Activated CD8-positive, alpha-beta T cell treated with anti-CD3 and anti-CD28 coated beads for 36 hours (primary cell): ENCODE data around the gene SLC10A2. TPM values are rescaled to one million over a fixed set of nuclear protein-coding genes. Genes with fewer than 3 reads are reported as not detected.

ENCODE experiments used
- ATAC-seq: fragments of 200-7000 bp; cut with Tn5 transposase; one replicate; pipeline ENCODE4 v1.10.0; 2021; ENCODE audit warnings: mild to moderate bottlenecking, moderate library complexity
- CTCF ChIA-PET: fragments of 350-600 bp; sonication (Branson Sonifier 250); formaldehyde crosslinking; loops from one replicate; lab custom pipeline; 2021; ENCODE audit warnings: antibody characterized with exemption; lab: Charles Lee
- POLR2A ChIA-PET: fragments of 350-600 bp; sonication (Branson Sonifier 250); formaldehyde crosslinking; loops from one replicate; lab custom pipeline; 2021; ENCODE audit warnings: antibody characterized with exemption; lab: Charles Lee
- DNase-seq: peaks from one replicate; pipeline ENCODE4 v3.0.0-alpha.2; 2020
- H3K27ac Mint-ChIP-seq: one replicate; pipeline ENCODE4 v1.8.0; 2021; ENCODE audit warnings: mild to moderate bottlenecking, mixed read lengths
- H3K27me3 Mint-ChIP-seq: one replicate; pipeline ENCODE4 v1.8.0; 2021; ENCODE audit warnings: mixed read lengths
- H3K36me3 Mint-ChIP-seq: one replicate; pipeline ENCODE4 v1.8.0; 2021; ENCODE audit warnings: low read depth, mixed read lengths
- H3K4me1 Mint-ChIP-seq: one replicate; pipeline ENCODE4 v1.8.0; 2021; ENCODE audit warnings: low read depth, mixed read lengths
- H3K4me3 Mint-ChIP-seq: one replicate; pipeline ENCODE4 v1.8.0; 2021; ENCODE audit warnings: mild to moderate bottlenecking, moderate library complexity, mixed read lengths
- H3K9me3 Mint-ChIP-seq: one replicate; pipeline ENCODE4 v1.8.0; 2021; ENCODE audit warnings: mixed read lengths
- intact Hi-C: fragments of 100-400 bp; cut with micrococcal nuclease; formaldehyde crosslinking; loops from one replicate; pipeline ENCODE4 v1.10.0; 2022
- total RNA-seq, 2 experiments: library from RNA; stranded (reverse); gene quantifications; one replicate each; pipeline ENCODE4 v1.2.3, GENCODE V29; 2021
- TF ChIP-seq, protein P1 (sequence below): fragments of 200-600 bp; IDR thresholded peaks from one replicate; pipeline ENCODE4 v1.8.0; 2022; ENCODE audit warnings: antibody characterized with exemption, mild to moderate bottlenecking

The SLC10A2 gene
- total RNA-seq, 2 experiments from 2014 or later = not detected

DNA sequence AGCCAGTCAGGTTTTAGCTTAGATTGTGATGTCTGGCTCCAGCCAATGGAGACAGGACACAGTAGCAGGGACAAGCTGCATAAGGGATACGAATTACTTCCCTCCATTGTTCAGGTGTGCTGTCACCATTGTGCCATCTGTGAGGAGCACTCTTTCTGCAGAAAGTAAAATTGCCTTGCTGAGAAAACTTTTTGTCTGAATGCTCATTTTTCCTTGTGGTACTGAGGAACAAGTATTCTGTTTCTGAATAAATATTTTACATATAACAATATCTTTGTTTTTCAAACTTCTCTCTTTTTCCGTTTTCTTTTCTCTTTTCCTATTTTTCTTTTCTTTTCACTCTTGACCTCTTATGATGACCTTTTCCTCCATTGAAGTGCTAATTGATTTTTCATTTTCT is 10.2 kb downstream of the SLC10A2 start:
- intact Hi-C loops = no loop called here
- ATAC-seq (no peak), DNase-seq (no peak)
- Mint-ChIP-seq H3K9me3 (peaks cover 13% of the 10 kb centered on the region), H3K4me1 (no peaks in the 10 kb centered on the region), H3K27me3 (no peaks in the 10 kb centered on the region), H3K27ac (no peak overlapping the region), H3K36me3 (no peaks in the 10 kb centered on the region), H3K4me3 (no peak overlapping the region)
- TF ChIP-seq, protein P1, sequence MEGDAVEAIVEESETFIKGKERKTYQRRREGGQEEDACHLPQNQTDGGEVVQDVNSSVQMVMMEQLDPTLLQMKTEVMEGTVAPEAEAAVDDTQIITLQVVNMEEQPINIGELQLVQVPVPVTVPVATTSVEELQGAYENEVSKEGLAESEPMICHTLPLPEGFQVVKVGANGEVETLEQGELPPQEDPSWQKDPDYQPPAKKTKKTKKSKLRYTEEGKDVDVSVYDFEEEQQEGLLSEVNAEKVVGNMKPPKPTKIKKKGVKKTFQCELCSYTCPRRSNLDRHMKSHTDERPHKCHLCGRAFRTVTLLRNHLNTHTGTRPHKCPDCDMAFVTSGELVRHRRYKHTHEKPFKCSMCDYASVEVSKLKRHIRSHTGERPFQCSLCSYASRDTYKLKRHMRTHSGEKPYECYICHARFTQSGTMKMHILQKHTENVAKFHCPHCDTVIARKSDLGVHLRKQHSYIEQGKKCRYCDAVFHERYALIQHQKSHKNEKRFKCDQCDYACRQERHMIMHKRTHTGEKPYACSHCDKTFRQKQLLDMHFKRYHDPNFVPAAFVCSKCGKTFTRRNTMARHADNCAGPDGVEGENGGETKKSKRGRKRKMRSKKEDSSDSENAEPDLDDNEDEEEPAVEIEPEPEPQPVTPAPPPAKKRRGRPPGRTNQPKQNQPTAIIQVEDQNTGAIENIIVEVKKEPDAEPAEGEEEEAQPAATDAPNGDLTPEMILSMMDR = no peak
- ChIA-PET POLR2A (no interaction called here), CTCF (no interaction called here)

DNA sequence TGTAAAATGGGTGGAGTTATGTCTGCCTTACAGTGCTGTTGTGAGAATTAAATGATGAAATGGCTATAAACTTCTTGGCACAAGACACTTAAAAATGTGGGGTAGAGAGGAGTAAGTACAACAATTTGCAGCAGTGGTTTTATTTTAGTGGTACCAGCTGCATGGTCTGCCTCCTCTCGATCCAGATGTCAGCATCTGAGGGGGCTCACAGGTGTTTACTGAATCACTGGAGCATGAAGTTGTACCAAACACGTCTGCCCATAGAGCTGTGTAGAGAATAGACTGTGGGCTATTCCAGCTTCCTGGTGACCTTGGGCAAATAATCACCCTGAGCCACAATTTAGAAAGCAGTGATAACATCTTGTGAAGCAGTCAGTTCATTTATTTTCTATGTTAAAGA is 11.1 kb downstream of the SLC10A2 start:
- no peak overlapping the region for H3K4me3 Mint-ChIP-seq
- no peaks in the 10 kb centered on the region for H3K27me3 Mint-ChIP-seq
- ATAC-seq = no peak
- no peaks in the 10 kb centered on the region for H3K4me1 Mint-ChIP-seq
- DNase-seq = no peak
- peaks cover 13% of the 10 kb centered on the region for H3K9me3 Mint-ChIP-seq
- H3K27ac Mint-ChIP-seq = no peak overlapping the region
- ChIA-PET CTCF (no interaction called here), POLR2A (no interaction called here)
- intact Hi-C loops = no loop called here
- H3K36me3 Mint-ChIP-seq = no peaks in the 10 kb centered on the region
- TF ChIP-seq, protein P1 = no peak

DNA sequence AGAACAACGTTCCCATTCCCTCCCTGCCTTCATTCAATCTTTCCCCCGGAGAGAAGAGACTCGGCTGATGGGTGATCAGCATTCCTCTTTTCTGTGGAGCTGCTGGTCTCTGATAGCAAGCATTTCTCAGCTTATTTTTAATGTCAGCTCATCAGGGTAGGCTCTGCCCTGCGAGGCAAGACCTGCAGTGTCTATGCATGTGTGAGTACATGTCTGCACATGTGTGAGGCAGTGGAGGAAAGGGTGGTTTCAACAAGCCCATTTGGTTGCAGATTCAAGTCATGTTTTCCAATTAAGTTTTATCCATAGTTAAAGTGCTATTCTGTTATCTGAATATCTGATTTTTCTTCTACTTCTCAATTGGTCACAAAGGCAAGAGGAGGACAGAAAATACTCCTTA is 19.5 kb downstream of the SLC10A2 start:
- ATAC-seq (no peak), DNase-seq (no peak)
- Mint-ChIP-seq H3K4me1 (no peaks in the 10 kb centered on the region), H3K27ac (no peak overlapping the region), H3K36me3 (no peaks in the 10 kb centered on the region), H3K4me3 (no peak overlapping the region), H3K9me3 (no peaks in the 10 kb centered on the region), H3K27me3 (no peaks in the 10 kb centered on the region)
- intact Hi-C loops = no loop called here
- CTCF ChIA-PET = no interaction called here
- TF ChIP-seq, protein P1 = no peak
- POLR2A ChIA-PET = no interaction called here

DNA sequence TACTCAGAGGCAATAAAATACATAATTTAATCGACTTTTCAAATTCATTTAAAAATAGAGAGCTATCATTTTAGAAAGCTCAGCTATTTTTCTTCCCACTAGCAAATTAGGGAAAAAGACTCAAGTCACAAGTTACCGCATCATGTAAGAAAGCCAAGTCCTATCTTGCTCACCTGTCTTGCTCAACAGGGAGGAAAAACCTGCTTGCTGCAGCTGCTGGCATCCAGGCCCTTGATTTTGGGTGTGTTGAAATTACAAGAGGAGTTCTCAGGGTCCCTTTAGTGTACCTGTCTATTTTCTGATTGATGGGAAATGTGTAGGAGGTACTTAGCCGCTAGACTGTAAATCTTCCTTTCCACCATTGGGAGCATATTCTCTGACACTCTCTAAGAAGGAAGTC is 22.2 kb downstream of the SLC10A2 start:
- Mint-ChIP-seq H3K27ac (no peak overlapping the region), H3K9me3 (no peaks in the 10 kb centered on the region), H3K27me3 (no peaks in the 10 kb centered on the region), H3K36me3 (no peaks in the 10 kb centered on the region), H3K4me3 (no peak overlapping the region), H3K4me1 (no peaks in the 10 kb centered on the region)
- POLR2A ChIA-PET = no interaction called here
- CTCF ChIA-PET = no interaction called here
- TF ChIP-seq, protein P1 = no peak
- no peak for ATAC-seq
- no peak for DNase-seq
- intact Hi-C loops = no loop called here

DNA sequence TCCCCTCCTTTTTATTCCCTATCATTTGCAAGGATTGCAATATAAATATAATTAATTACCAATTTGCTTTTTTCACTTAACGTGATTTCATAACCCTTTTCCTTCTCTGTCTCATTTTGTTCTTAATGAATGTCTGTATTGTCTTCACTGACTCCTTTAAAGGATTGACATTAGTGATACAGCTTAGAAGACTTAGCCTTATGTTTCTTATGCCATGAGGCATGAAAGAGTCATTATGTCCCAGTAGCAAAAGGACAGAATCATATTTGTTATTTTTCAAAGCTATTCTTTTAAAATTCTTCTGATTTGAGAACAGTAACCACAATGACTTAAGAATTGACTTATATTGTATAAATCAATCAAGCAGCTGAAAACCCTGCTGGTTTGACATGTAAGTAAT is 26.2 kb downstream of the SLC10A2 start:
- CTCF ChIA-PET = no interaction called here
- ATAC-seq = no peak

More for the DNA sequence above, 26.2 kb downstream of the SLC10A2 start:
- Mint-ChIP-seq H3K27ac (no peak overlapping the region), H3K9me3 (no peaks in the 10 kb centered on the region), H3K36me3 (no peaks in the 10 kb centered on the region), H3K4me1 (no peaks in the 10 kb centered on the region), H3K27me3 (no peaks in the 10 kb centered on the region), H3K4me3 (no peak overlapping the region)
- no peak for DNase-seq
- intact Hi-C loops = no loop called here
- TF ChIP-seq, protein P1 = no peak
- POLR2A ChIA-PET = no interaction called here
